Stimulated activated CD4-positive, alpha-beta T cell treated with anti-CD3 and anti-CD28 coated beads, Interleukin-2, amount 100 ng/mL, for 4 hours (primary cell): ENCODE measurements around the gene SIL1.
"Not testable (repeated sequence)": the region's sequence is repeated elsewhere in the genome, so short reads cannot be mapped to it uniquely, and the experiment has no call there.

Experiments used
- DNase-seq: peaks from one replicate; pipeline ENCODE4 v3.0.0-alpha.2; 2020; ENCODE audit warnings: low read depth

The SIL1 gene

GRCh38 chr5:138942861-138943260 is 255.3 kb downstream of the SIL1 start:
- DNase-seq = no peak

DNA sequence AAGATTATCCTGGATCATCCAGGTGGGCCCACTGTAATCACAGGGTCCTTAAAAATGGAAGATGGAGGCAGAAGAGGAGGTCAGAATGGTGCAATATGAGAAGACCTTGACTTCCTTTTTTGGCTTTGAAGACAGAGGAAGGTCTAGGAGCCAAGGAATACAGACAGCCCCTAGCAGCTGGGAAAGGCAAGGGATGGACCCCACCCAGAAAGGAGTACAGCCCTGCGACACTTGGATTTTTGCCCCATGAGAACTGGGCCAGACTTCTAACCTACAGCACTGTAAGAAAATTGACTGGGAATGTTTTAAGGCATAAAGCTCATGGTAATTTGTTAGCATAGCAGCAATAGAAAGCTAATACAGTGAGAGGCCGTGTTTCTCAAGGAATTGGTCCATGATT is 256.1 kb downstream of the SIL1 start:
- no peak for DNase-seq

DNA sequence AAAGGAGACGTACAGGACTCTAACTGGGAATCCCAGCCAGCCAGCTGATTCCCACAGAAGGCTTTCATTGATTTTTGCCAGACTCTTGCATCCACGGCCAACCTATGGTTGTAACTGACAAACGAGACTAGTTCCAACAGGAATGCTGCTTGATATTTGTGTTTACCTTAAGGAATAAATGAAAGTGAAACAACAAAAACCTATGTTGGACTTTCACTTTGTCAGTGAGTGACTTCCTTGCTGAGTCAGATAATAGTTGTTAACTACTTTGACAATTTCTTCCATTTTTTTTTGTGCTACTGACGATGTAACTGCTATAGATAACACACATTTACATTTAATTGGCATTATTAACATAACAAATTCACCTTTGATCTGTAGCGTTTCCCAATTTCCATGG is 259.6 kb downstream of the SIL1 start:
- no peak for DNase-seq

GRCh38 chr5:138937392-138938387 is 260.5 kb downstream of the SIL1 start:
- DNase-seq = no peak

- DNase-seq = no peak
Observed at GRCh38 chr5:138936968-138937345, 261.2 kb downstream of the SIL1 start.

- no peak for DNase-seq
Observed at GRCh38 chr5:138936225-138936967, 261.8 kb downstream of the SIL1 start.

DNA sequence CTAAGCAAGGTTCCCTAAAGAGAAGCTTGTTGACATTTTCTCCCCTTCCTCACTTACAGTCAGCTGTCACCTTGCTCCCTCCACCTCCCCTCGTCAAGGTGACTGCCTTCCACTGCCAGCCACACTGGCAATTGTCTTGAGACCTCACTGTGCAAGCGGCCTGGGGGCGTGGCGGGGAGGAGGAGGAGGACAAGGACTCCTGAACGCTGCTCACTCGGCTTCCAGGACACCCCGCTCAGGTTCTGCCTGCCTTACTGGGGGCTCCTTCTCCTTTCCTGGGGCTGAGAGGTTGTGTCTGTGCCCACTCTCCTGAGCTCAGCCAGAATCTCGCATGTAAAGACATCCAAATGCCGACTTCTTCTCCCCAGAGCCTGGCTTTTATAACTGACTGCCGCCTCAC is 262.7 kb downstream of the SIL1 start:
- DNase-seq = no peak

DNA sequence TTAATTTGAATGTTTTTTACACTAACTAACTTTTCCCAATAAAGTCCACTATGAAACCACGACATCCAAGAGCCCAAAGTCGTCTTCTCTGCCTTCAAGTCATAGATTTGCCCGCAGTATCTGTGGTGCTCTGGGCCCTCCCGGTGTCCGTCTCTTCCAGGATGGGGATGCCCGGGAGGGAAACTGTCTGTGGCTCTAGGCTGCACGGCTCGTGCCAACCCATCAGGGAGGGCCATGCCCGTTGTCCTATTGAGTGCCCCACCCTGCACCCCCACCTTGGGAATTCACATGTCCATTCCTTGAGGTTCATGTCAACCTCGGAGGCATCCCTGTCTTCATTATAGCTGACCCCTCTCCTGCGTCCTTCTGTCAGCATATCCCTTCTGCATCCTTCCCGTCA is 263.2 kb downstream of the SIL1 start:
- no peak for DNase-seq

DNA sequence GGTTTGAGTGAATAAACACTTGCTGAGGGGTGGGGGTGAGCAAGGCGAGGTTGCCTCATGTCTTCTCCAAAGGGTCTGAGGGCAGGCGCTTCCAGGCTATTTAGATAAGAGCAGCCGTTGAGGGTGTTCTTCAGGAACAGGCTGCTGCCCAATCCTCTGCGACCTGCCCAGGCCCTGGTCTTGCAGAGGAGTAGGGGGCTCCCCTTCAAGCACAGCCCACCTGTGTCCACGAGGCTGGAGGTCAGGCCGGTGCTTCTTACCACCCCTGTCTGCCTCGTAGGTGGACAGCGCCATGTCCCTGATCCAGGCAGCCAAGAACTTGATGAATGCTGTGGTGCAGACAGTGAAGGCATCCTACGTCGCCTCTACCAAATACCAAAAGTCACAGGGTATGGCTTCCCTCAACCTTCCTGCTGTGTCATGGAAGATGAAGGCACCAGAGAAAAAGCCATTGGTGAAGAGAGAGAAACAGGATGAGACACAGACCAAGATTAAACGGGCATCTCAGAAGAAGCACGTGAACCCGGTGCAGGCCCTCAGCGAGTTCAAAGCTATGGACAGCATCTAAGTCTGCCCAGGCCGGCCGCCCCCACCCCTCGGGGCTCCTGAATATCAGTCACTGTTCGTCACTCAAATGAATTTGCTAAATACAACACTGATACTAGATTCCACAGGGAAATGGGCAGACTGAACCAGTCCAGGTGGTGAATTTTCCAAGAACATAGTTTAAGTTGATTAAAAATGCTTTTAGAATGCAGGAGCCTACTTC is 264.5 kb downstream of the SIL1 start:
- DNase-seq = no peak

GRCh38 chr5:138932171-138932810 is 265.9 kb downstream of the SIL1 start:
- no peak for DNase-seq

DNA sequence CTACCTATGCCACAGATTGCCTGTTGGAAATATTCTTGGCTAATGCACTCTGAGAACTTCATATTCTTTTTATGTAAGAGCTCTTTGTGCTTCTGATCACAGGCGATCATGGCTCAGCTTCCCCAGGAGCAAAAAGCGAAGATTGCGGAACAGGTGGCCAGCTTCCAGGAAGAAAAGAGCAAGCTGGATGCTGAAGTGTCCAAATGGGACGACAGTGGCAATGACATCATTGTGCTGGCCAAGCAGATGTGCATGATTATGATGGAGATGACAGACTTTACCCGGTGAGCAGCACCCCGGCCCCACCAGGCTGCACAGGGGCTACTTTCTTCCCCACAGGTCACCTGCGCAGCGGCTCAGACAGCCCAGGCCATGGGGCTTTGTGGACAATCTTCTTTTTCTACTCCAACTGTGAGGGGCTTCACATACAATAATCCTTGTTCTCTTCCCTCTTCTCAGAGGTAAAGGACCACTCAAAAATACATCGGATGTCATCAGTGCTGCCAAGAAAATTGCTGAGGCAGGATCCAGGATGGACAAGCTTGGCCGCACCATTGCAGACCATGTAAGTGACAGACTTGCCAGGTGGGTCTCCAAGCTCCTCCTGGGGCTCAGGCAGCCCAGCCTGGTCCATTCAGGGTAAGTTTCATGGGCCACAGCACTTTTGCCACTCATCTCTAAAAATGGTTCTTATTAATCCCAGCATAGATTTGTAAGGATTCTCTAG is 267.6 kb downstream of the SIL1 start:
- no peak for DNase-seq

DNA sequence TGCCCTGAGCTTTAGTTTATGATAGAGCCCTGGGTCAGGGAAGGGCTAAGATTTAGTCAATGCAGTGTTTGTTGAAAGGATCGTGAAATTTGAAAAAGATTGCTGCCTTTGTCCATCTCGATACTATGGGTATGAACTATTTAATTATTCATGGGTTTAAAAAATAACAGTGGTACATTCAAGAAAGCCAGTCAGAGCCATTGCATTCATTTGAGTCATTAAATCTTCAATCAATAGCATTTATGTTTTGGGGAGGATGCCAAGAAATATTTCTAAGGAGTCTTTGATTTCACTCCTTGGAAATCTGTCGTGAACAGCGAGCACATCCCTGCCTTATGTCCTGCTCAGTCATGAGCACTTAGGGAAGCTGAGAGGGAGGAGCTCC is 268.6 kb downstream of the SIL1 start:
- DNase-seq = no peak

GRCh38 chr5:138927979-138928378 is 270.2 kb downstream of the SIL1 start:
- DNase-seq = no peak

GRCh38 chr5:138927544-138927943 is 270.6 kb downstream of the SIL1 start:
- DNase-seq = no peak

GRCh38 chr5:138926688-138927448 is 271.3 kb downstream of the SIL1 start:
- DNase-seq = no peak

DNA sequence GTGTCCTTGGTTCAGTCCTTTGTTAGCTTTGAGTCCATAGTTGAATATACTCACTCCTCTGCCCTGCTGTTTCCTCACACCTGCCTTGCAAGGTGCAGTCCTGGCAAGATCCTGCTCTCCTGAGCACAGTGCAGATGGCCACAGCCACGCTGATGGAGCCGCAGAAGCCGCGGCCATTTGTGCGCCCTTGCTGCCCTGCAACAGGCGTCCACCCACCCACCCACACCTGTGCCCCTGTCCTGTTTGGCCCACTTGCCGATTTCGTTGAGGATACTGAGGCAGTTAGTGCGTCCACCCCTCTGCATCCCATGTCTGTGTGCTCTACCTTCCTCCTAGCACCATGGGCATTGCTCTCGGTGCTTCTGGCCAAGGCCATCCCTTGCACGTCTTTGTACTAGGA is 271.9 kb downstream of the SIL1 start:
- DNase-seq = no peak

GRCh38 chr5:138925090-138925635 is 273.0 kb downstream of the SIL1 start:
- DNase-seq = no peak

GRCh38 chr5:138922494-138922893 is 275.7 kb downstream of the SIL1 start:
- no peak for DNase-seq

- not testable (repeated sequence) for DNase-seq
Observed at GRCh38 chr5:138921362-138921761, 276.8 kb downstream of the SIL1 start.

GRCh38 chr5:138920181-138920580 is 278.0 kb downstream of the SIL1 start:
- no peak for DNase-seq
